HepG2 (cell line): ENCODE data around the gene TMEM62. TPM values are rescaled to one million over a fixed set of nuclear protein-coding genes. Genes with fewer than 3 reads are reported as not detected.

Experiments
- ATAC-seq: fragments of 200-7000 bp; cut with Tn5 transposase; 3 replicates; pipeline ENCODE4 v1.9.1; 2020; ENCODE audit warnings: mild to moderate bottlenecking, moderate library complexity
- BruUV-seq: library from RNA; stranded (reverse); fragments of 400-500 nt; replicated peaks from 2 replicates; lab custom pipeline; 2021; lab: Mats Ljungman, UMichigan
- CTCF ChIA-PET: fragments of 300-600 bp; formaldehyde crosslinking; extraction: SDS; loops from one replicate; lab custom pipeline; 2021; ENCODE audit warnings: low total read pairs, inconsistent platforms, low intra/inter-chr PET ratio; lab: Yijun Ruan, JAX
- POLR2A ChIA-PET: fragments of 350-600 bp; sonication (Branson Sonifier 250); formaldehyde crosslinking; loops from one replicate; lab custom pipeline; 2020; ENCODE audit warnings: antibody characterized with exemption, inconsistent platforms; lab: Yijun Ruan, JAX
- DNase-seq: peaks from one replicate; pipeline ENCODE4 v3.0.0-alpha.2; 2015; ENCODE audit warnings: low spot score
- FAIRE-seq: peaks from 3 replicates; lab custom pipeline; 2011; peaks lifted over from hg19 to GRCh38; lab: Jason Lieb, UNC
- H2AFZ ChIP-seq: one replicate; pipeline ENCODE4 v1.6.1; 2011; ENCODE audit warnings: low read length, inconsistent platforms
- H3K27ac ChIP-seq: fragments of 300-600 bp; 3 replicates; pipeline ENCODE4 v1.8.0; 2011; ENCODE audit warnings: mixed run types, mild to moderate bottlenecking, mixed read lengths, low read length, inconsistent platforms; ENCODE audit not compliant: insufficient read depth; ENCODE audit errors: extremely low read length
- H3K27me3 ChIP-seq, 2 experiments: fragments of 200-600 bp in 1 of 2; 2 replicates in 1 of 2; 3 replicates in 1 of 2; pipeline versions ENCODE4 v1.6.0 to v1.8.0; 2011; ENCODE audit warnings: low read length in 2 of 2, mild to moderate bottlenecking in 2 of 2, moderate library complexity in 2 of 2, inconsistent platforms in 1 of 2; ENCODE audit not compliant: insufficient read depth in 2 of 2, control insufficient read depth in 1 of 2
- H3K36me3 ChIP-seq, 2 experiments: fragments of 200-600 bp in 1 of 2; replicated peaks in 1 of 2; 2 replicates in 1 of 2; 3 replicates in 1 of 2; pipeline versions ENCODE4 v1.5.1 to v1.8.0; 2011; ENCODE audit warnings: low read length in 2 of 2, inconsistent platforms in 1 of 2; ENCODE audit not compliant: insufficient read depth in 2 of 2, control insufficient read depth in 1 of 2
- H3K4me1 ChIP-seq: 2 replicates; pipeline ENCODE4 v1.5.1; 2012; ENCODE audit warnings: low read length, inconsistent platforms; ENCODE audit not compliant: insufficient read depth
- H3K4me2 ChIP-seq: 2 replicates; pipeline ENCODE4 v1.6.0; 2011; ENCODE audit warnings: low read depth, low read length, inconsistent platforms
- H3K4me3 ChIP-seq, 3 experiments: fragments of 200-600 bp in 1 of 3; sonication (generic), shearing (Covaris generic) in 1 of 3; replicated peaks in 1 of 3; 2 replicates each; pipeline ENCODE4 v1.5.1; 2011 to 2016; ENCODE audit warnings: low read length in 3 of 3, inconsistent platforms in 2 of 3, low read depth in 2 of 3, mild to moderate bottlenecking in 2 of 3, control low read depth in 1 of 3, mixed read lengths in 1 of 3; ENCODE audit not compliant: insufficient read depth in 1 of 3
- H3K79me2 ChIP-seq: one replicate; pipeline ENCODE4 v1.6.1; 2011; ENCODE audit warnings: low read length, inconsistent platforms; ENCODE audit not compliant: insufficient read depth
- H3K9ac ChIP-seq: 2 replicates; pipeline ENCODE4 v1.6.0; 2011; ENCODE audit warnings: mild to moderate bottlenecking, low read depth, low read length, inconsistent platforms; ENCODE audit not compliant: insufficient read depth
- H3K9me3 ChIP-seq: 2 replicates; pipeline ENCODE4 v1.5.1; 2012; ENCODE audit warnings: mild to moderate bottlenecking, low read length
- H4K20me1 ChIP-seq: 2 replicates; pipeline ENCODE4 v1.6.0; 2011; ENCODE audit warnings: inconsistent platforms, mild to moderate bottlenecking, low read length, moderate library complexity; ENCODE audit not compliant: insufficient read depth
- CREBL2 ChIP-seq: sonication (generic); formaldehyde crosslinking; IDR thresholded peaks from 2 replicates; pipeline ENCODE4 v1.8.1; 2023; ENCODE audit warnings: missing genetic modification reagents, mild to moderate bottlenecking, borderline replicate concordance
- GTF3A ChIP-seq: sonication (generic); formaldehyde crosslinking; conservative IDR thresholded peaks from 2 replicates; pipeline ENCODE4 v1.4.0; 2020; ENCODE audit warnings: mild to moderate bottlenecking, missing genetic modification reagents
- GZF1 ChIP-seq: sonication (generic); formaldehyde crosslinking; IDR thresholded peaks from 2 replicates; pipeline ENCODE4 v1.5.1; 2020; ENCODE audit warnings: mild to moderate bottlenecking, missing genetic modification reagents
- HNRNPL ChIP-seq: fragments of 200-400 bp; formaldehyde crosslinking; IDR thresholded peaks from 2 replicates; pipeline ENCODE4 v1.6.1; 2017; ENCODE audit warnings: mild to moderate bottlenecking, low read depth, low read length
- HOXA9 ChIP-seq: sonication (generic); formaldehyde crosslinking; IDR thresholded peaks from 2 replicates; pipeline ENCODE4 v1.8.1; 2022; ENCODE audit warnings: missing genetic modification reagents, mild to moderate bottlenecking, moderate library complexity, borderline replicate concordance
- MBNL3 ChIP-seq: fragments of 250-450 bp; sonication (Bioruptor Pico); conservative IDR thresholded peaks from 2 replicates; pipeline ENCODE4 v1.8.0; 2022; ENCODE audit warnings: mild to moderate bottlenecking, inconsistent platforms
- MIXL1 ChIP-seq: IDR thresholded peaks from 2 replicates; pipeline ENCODE4 v1.6.1; 2016
- NCOA5 ChIP-seq: sonication (generic); formaldehyde crosslinking; IDR thresholded peaks from 2 replicates; pipeline ENCODE4 v1.4.0; 2020; ENCODE audit warnings: missing genetic modification reagents
- PHF8 ChIP-seq: sonication (generic); formaldehyde crosslinking; IDR thresholded peaks from 2 replicates; pipeline ENCODE4 v1.5.0; 2020; ENCODE audit warnings: missing genetic modification reagents
- POLR2G ChIP-seq: fragments of 200-400 bp; formaldehyde crosslinking; IDR thresholded peaks from 2 replicates; pipeline ENCODE4 v1.6.1; 2018; ENCODE audit warnings: mild to moderate bottlenecking, low read depth, low read length, moderate library complexity
- SP140L ChIP-seq: sonication (generic); formaldehyde crosslinking; IDR thresholded peaks from 2 replicates; pipeline ENCODE4 v1.4.0; 2020; ENCODE audit warnings: missing genetic modification reagents, borderline replicate concordance
- STAG1 ChIP-seq: sonication (generic); formaldehyde crosslinking; IDR thresholded peaks from 2 replicates; pipeline ENCODE4 v1.4.0; 2020; ENCODE audit warnings: missing genetic modification reagents
- THAP8 ChIP-seq: sonication (generic); formaldehyde crosslinking; IDR thresholded peaks from 2 replicates; pipeline ENCODE4 v1.5.1; 2020; ENCODE audit warnings: missing genetic modification reagents, mild to moderate bottlenecking, borderline replicate concordance
- ZMYM2 ChIP-seq: sonication (generic); formaldehyde crosslinking; IDR thresholded peaks from 2 replicates; pipeline ENCODE4 v1.8.0; 2022; ENCODE audit warnings: mild to moderate bottlenecking, missing genetic modification reagents
- ZNF101 ChIP-seq: sonication (generic); formaldehyde crosslinking; IDR thresholded peaks from 2 replicates; pipeline ENCODE4 v1.4.0; 2020; ENCODE audit warnings: mild to moderate bottlenecking, low read depth, missing genetic modification reagents, borderline replicate concordance
- ZNF205 ChIP-seq: IDR thresholded peaks from 2 replicates; pipeline ENCODE4 v1.6.1; 2018; ENCODE audit warnings: missing biosample characterization, missing genetic modification reagents
- ZNF282 ChIP-seq: fragments of 450-650 bp; IDR thresholded peaks from 2 replicates; pipeline ENCODE4 v1.6.1; 2018; ENCODE audit not compliant: partially characterized antibody
- ZNF383 ChIP-seq: sonication (generic); formaldehyde crosslinking; IDR thresholded peaks from 2 replicates; pipeline ENCODE4 v1.4.0; 2020; ENCODE audit warnings: missing genetic modification reagents, mild to moderate bottlenecking, borderline replicate concordance
- ZNF567 ChIP-seq: sonication (generic); formaldehyde crosslinking; IDR thresholded peaks from 2 replicates; pipeline ENCODE4 v1.8.1; 2023; ENCODE audit warnings: mild to moderate bottlenecking, missing genetic modification reagents, borderline replicate concordance
- ZNF746 ChIP-seq: sonication (generic); formaldehyde crosslinking; IDR thresholded peaks from 2 replicates; pipeline ENCODE4 v1.8.0; 2022; ENCODE audit warnings: mild to moderate bottlenecking, missing genetic modification reagents
- ZNF775 ChIP-seq: sonication (generic); formaldehyde crosslinking; IDR thresholded peaks from 2 replicates; pipeline ENCODE4 v1.4.0; 2020; ENCODE audit warnings: missing genetic modification reagents, mild to moderate bottlenecking, moderate library complexity, borderline replicate concordance
- ZNF776 ChIP-seq: sonication (generic); formaldehyde crosslinking; IDR thresholded peaks from 2 replicates; pipeline ENCODE4 v1.4.0; 2020; ENCODE audit warnings: mild to moderate bottlenecking, missing genetic modification reagents
- ZNF784 ChIP-seq: sonication (generic); formaldehyde crosslinking; IDR thresholded peaks from 2 replicates; pipeline ENCODE4 v1.5.1; 2020; ENCODE audit warnings: missing genetic modification reagents, mild to moderate bottlenecking, borderline replicate concordance
- ZSCAN20 ChIP-seq: sonication (generic); formaldehyde crosslinking; IDR thresholded peaks from 2 replicates; pipeline ENCODE4 v1.4.0; 2020; ENCODE audit warnings: missing genetic modification reagents, mild to moderate bottlenecking, borderline replicate concordance
- ZSCAN9 ChIP-seq: IDR thresholded peaks from 2 replicates; pipeline ENCODE4 v1.6.1; 2016; ENCODE audit warnings: borderline replicate concordance
- WGBS: methylation state at CpG from one replicate; pipeline ENCODE4 v1.1.6; 2017; ENCODE audit warnings: low lambda C conversion rate; 5-methylcytosine and 5-hydroxymethylcytosine counted together
- in situ Hi-C: cut with HindIII; loops from 2 replicates; pipeline ENCODE4 v1.10.0; 2017; ENCODE audit warnings: low pct_unique_long_range_greater_than_20kb; ENCODE audit not compliant: extremely low pct_ligation_motif_present
- intact Hi-C: fragments of 100-400 bp; cut with micrococcal nuclease; formaldehyde crosslinking; loops from one replicate; pipeline ENCODE4 v1.10.0; 2022; ENCODE audit not compliant: unreplicated experiment
- polyA plus RNA-seq, 8 experiments: library from polyadenylated mRNA; depleted of rRNA in 3 of 8; stranded (reverse) in 7 of 8; unstranded in 1 of 8; fragments of >200 nt; fragmentation: Illumina TruSeq in 4 of 8; extraction: Trizol in 4 of 8; gene quantifications; 2 replicates each; pipeline versions ENCODE4 v1.2.1 to v1.2.3, GENCODE V29; 2011 to 2016; ENCODE audit warnings: low read depth in 4 of 8, missing spikeins in 1 of 8, mixed read lengths in 1 of 8; ENCODE audit not compliant: insufficient read depth in 1 of 8
- total RNA-seq, 5 experiments: library from RNA; depleted of rRNA; stranded (reverse); fragments of >200 nt; fragmentation: Illumina TruSeq; extraction: Trizol; gene quantifications; 2 replicates each; pipeline ENCODE4 v1.2.3, GENCODE V29; 2016; ENCODE audit warnings: low read depth in 1 of 5

TMEM62 gene
- total and polyA plus RNA-seq, 2 of the 13 experiments (the other 11 are each of a cell fraction or from before 2014, with no cell fraction given), result 14.2 to 20.9 TPM

GRCh38 chr15:43153269-43153668, 19.9 kb downstream of the TMEM62 start (continued):
- TF ChIP-seq THAP8 (CRISPR knock-in tag), result no peak
- no peak for TF ChIP-seq MIXL1
- TF ChIP-seq CREBL2 (CRISPR knock-in tag), result no peak
- TF ChIP-seq ZNF205 (CRISPR knock-in tag), result no peak
- no peak for TF ChIP-seq MBNL3 (CRISPR knock-in tag)
- TF ChIP-seq, all 625 proteins: peak for 0

- H3K79me2 ChIP-seq, result no peaks in the 10 kb centered on the region
- H3K27ac ChIP-seq, result no peak overlapping the region
- in situ Hi-C loops (no loop called here), intact Hi-C loops (no loop called here)
- CTCF ChIA-PET, result no interaction called here
- FAIRE-seq (no peak), DNase-seq (no peak), ATAC-seq (no peak)
- no peak overlapping the region for H2AFZ ChIP-seq
- H3K9ac ChIP-seq, result no peak overlapping the region
- TF ChIP-seq ZNF784 (CRISPR knock-in tag) (no peak), SP140L (no peak), GZF1 (CRISPR knock-in tag) (no peak), NCOA5 (CRISPR knock-in tag) (no peak), ZNF776 (CRISPR knock-in tag) (no peak), HNRNPL (no peak), ZNF567 (CRISPR knock-in tag) (no peak), POLR2G (no peak), ZNF282 (no peak), HOXA9 (no peak), ZNF101 (CRISPR knock-in tag) (no peak), STAG1 (CRISPR knock-in tag) (no peak), PHF8 (no peak), ZSCAN9 (CRISPR knock-in tag) (no peak), ZSCAN20 (no peak), ZNF746 (CRISPR knock-in tag) (no peak), ZMYM2 (CRISPR knock-in tag) (no peak), ZNF383 (CRISPR knock-in tag) (no peak), ZNF775 (CRISPR knock-in tag) (no peak), GTF3A (CRISPR knock-in tag) (no peak)
- no peak overlapping the region for H3K4me3 ChIP-seq
- no peaks in the 10 kb centered on the region for H4K20me1 ChIP-seq
- H3K4me1 ChIP-seq, result no peaks in the 10 kb centered on the region
- no peak overlapping the region for H3K4me2 ChIP-seq
- no TSS peak for BruUV-seq
- 98% methylated on average over 2 of the region's 2 CpGs for WGBS
- H3K36me3 ChIP-seq, result peaks cover 0 to 19% of the 10 kb centered on the region in 2 experiments; a peak in 2 of 5 replicates
- no peaks in the 10 kb centered on the region for H3K9me3 ChIP-seq
- POLR2A ChIA-PET, result no interaction called here
- H3K27me3 ChIP-seq, result no peaks in the 10 kb centered on the region
These were observed 32.5 kb downstream of the TMEM62 start for GRCh38 chr15:43165801-43166325.
